CD14-positive monocyte (primary cell): ENCODE data around the gene CSF2RB. TPM values are rescaled to one million over a fixed set of nuclear protein-coding genes. Genes with fewer than 3 reads are reported as not detected.

Experiments used
- DNase-seq, 3 donors: peaks; one replicate each; pipeline ENCODE4 v3.0.0-alpha.2; 2011 to 2022
- H2AFZ ChIP-seq: 2 replicates; pipeline ENCODE4 v1.6.0; 2012; ENCODE audit warnings: mild to moderate bottlenecking, low read depth, low read length, inconsistent platforms; ENCODE audit not compliant: insufficient read depth, poor library complexity, severe bottlenecking
- H3K27ac ChIP-seq, 2 donors: 1 replicate in 1 of 2; 2 replicates in 1 of 2; pipeline ENCODE4 v1.5.1; 2012 to 2013; ENCODE audit warnings: low read length in 2 of 2, control low read depth in 1 of 2, inconsistent platforms in 1 of 2, low read depth in 1 of 2, mild to moderate bottlenecking in 1 of 2
- H3K27me3 ChIP-seq, 2 donors: one replicate each; pipeline versions ENCODE4 v1.6.0 to v1.6.1; 2011 to 2013; ENCODE audit warnings: low read length in 2 of 2; ENCODE audit not compliant: control insufficient read depth in 2 of 2, insufficient read depth in 2 of 2
- H3K36me3 ChIP-seq, 2 donors: replicated peaks in 1 of 2; 1 replicate in 1 of 2; 2 replicates in 1 of 2; pipeline versions ENCODE4 v1.5.1 to v1.6.1; 2012 to 2013; ENCODE audit warnings: low read length in 2 of 2, control low read depth in 1 of 2, inconsistent platforms in 1 of 2, mild to moderate bottlenecking in 1 of 2; ENCODE audit not compliant: insufficient read depth in 2 of 2, control insufficient read depth in 1 of 2
- H3K4me1 ChIP-seq, 2 donors: 1 replicate in 1 of 2; 2 replicates in 1 of 2; pipeline versions ENCODE4 v1.5.1 to v1.6.1; 2012 to 2013; ENCODE audit warnings: low read length in 2 of 2, control low read depth in 1 of 2, inconsistent platforms in 1 of 2, mild to moderate bottlenecking in 1 of 2, moderate library complexity in 1 of 2; ENCODE audit not compliant: insufficient read depth in 2 of 2, control insufficient read depth in 1 of 2
- H3K4me2 ChIP-seq: replicated peaks from 2 replicates; pipeline ENCODE3; 2012; ENCODE audit warnings: low read length, moderate library complexity, mild to moderate bottlenecking; ENCODE audit not compliant: poor library complexity, severe bottlenecking; ENCODE audit errors: extremely low read depth
- H3K4me3 ChIP-seq, 3 experiments: fragments of 200-600 bp in 1 of 3; sonication (generic) in 1 of 3; replicated peaks in 1 of 3; 1 replicate in 2 of 3; 2 replicates in 1 of 3; pipeline ENCODE4 v1.5.1; 2011 to 2013; ENCODE audit warnings: low read length in 3 of 3, mild to moderate bottlenecking in 3 of 3, control low read depth in 2 of 3, low read depth in 2 of 3, inconsistent platforms in 1 of 3, moderate library complexity in 1 of 3
- H3K79me2 ChIP-seq: 2 replicates; pipeline ENCODE4 v1.6.0; 2012; ENCODE audit warnings: mild to moderate bottlenecking, control low read depth, inconsistent platforms, low read length, moderate library complexity; ENCODE audit not compliant: insufficient read depth
- H3K9ac ChIP-seq: 2 replicates; pipeline ENCODE4 v1.6.0; 2017; ENCODE audit warnings: low read length, mild to moderate bottlenecking; ENCODE audit not compliant: insufficient read depth, poor library complexity, severe bottlenecking
- H3K9me3 ChIP-seq, 2 donors: replicated peaks in 1 of 2; 1 replicate in 1 of 2; 2 replicates in 1 of 2; pipeline versions ENCODE4 v1.5.1 to v1.6.1; 2012 to 2013; ENCODE audit warnings: low read length in 2 of 2, control low read depth in 1 of 2; ENCODE audit not compliant: control insufficient read depth in 1 of 2, insufficient read depth in 1 of 2
- H4K20me1 ChIP-seq: 2 replicates; pipeline ENCODE4 v1.6.0; 2012; ENCODE audit warnings: mild to moderate bottlenecking, low read length, control low read depth, moderate library complexity; ENCODE audit not compliant: insufficient read depth
- H3K27ac Mint-ChIP-seq, 7 donors: one replicate each; pipeline ENCODE4 v1.8.0; 2020; ENCODE audit warnings: mild to moderate bottlenecking in 7 of 7, mixed read lengths in 7 of 7, moderate library complexity in 6 of 7, inconsistent platforms in 2 of 7
- H3K27me3 Mint-ChIP-seq, 3 donors: one replicate each; pipeline ENCODE4 v1.8.0; 2021 to 2022; ENCODE audit warnings: low read depth in 3 of 3, mild to moderate bottlenecking in 3 of 3, mixed read lengths in 3 of 3, moderate library complexity in 3 of 3, inconsistent platforms in 1 of 3
- H3K36me3 Mint-ChIP-seq, 2 donors: one replicate each; pipeline ENCODE4 v1.8.0; 2020; ENCODE audit warnings: mixed read lengths in 2 of 2, inconsistent platforms in 1 of 2, mild to moderate bottlenecking in 1 of 2
- H3K4me1 Mint-ChIP-seq: one replicate; pipeline ENCODE4 v1.8.0; 2020; ENCODE audit warnings: mild to moderate bottlenecking, mixed read lengths
- H3K4me3 Mint-ChIP-seq, 2 donors: one replicate each; pipeline ENCODE4 v1.8.0; 2020; ENCODE audit warnings: mild to moderate bottlenecking in 2 of 2, mixed read lengths in 2 of 2, moderate library complexity in 1 of 2
- H3K9me3 Mint-ChIP-seq, 7 donors: one replicate each; pipeline ENCODE4 v1.8.0; 2020 to 2022; ENCODE audit warnings: mixed read lengths in 7 of 7, mild to moderate bottlenecking in 6 of 7, moderate library complexity in 6 of 7, inconsistent platforms in 2 of 7
- WGBS: methylation state at CpG from one replicate; pipeline ENCODE4 v1.1.5; 2013; ENCODE audit warnings: missing lambda C conversion rate; ENCODE audit not compliant: insufficient coverage; 5-methylcytosine and 5-hydroxymethylcytosine counted together
- intact Hi-C, 2 donors: fragments of 100-400 bp; cut with micrococcal nuclease; formaldehyde crosslinking; loops; one replicate each; pipeline versions ENCODE4 v1.15.0 to v1.15.1; 2023
- polyA plus RNA-seq, 3 donors: library from polyadenylated mRNA; depleted of rRNA in 1 of 3; unstranded in 2 of 3; stranded (reverse) in 1 of 3; fragments of 300-500 nt in 2 of 3; fragments of >200 nt in 1 of 3; fragmentation: Illumina TruSeq in 2 of 3; gene quantifications; 1 replicate in 2 of 3; 2 replicates in 1 of 3; pipeline ENCODE4 v1.2.3, GENCODE V29; 2012 to 2021
- TF ChIP-seq, protein P1 (sequence below): fragments of 200-600 bp; IDR thresholded peaks from one replicate; pipeline ENCODE4 v1.8.0; 2022; ENCODE audit warnings: antibody characterized with exemption, mild to moderate bottlenecking

CSF2RB gene
- polyA plus RNA-seq, 3 donors = 29.9 to 91.1 (median 52.7) TPM

- H3K27ac Mint-ChIP-seq = no peak overlapping the region
- H3K79me2 ChIP-seq = no peaks in the 10 kb centered on the region
- WGBS = no CpG with 5 or more reads among the region's 1 CpG
Measured at GRCh38 chr22:36891646-36892045, 21.8 kb upstream of the CSF2RB start.

DNA sequence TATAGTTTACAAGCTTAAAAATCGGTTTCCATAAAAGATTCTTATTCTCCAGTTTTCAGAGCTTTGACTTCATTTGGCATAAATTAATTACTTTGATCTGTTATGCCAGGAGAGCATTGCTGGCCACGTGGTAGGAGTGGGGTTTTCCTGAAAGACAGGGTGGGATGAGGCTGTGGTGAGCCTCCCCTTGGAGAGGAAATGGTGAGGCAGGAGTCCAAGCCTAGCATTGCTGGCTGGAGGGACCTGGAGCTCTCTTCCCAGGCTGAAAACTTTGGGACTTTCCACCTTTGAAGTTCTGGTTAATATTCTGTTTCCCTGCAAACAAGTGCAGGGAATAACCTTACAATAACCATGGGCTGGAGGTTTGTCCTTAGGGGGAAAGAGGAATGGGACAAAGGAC lies 21.1 kb upstream of the CSF2RB start:
- Histone ChIP-seq H3K4me2 (no peak overlapping the region), H2AFZ (no peak overlapping the region), H3K79me2 (no peaks in the 10 kb centered on the region), H3K4me3 (no peak overlapping the region), H3K27me3 (no peaks in the 10 kb centered on the region), H3K9me3 (peaks cover 0 to 5% of the 10 kb centered on the region in 2 donors), H3K36me3 (no peaks in the 10 kb centered on the region), H3K9ac (no peak overlapping the region), H3K27ac (no peak overlapping the region), H3K4me1 (peaks cover 3 to 4% of the 10 kb centered on the region in 2 donors), H4K20me1 (no peaks in the 10 kb centered on the region)
- H3K4me1 Mint-ChIP-seq = peaks cover 6% of the 10 kb centered on the region
- intact Hi-C loops = no loop called here
- 0% methylated on average over 1 of the region's 2 CpGs for WGBS
- H3K27ac Mint-ChIP-seq = no peak overlapping the region
- DNase-seq = no peak
- peaks cover 1 to 7% (median 3%) of the 10 kb centered on the region in 3 donors for H3K27me3 Mint-ChIP-seq
- no peak overlapping the region for H3K4me3 Mint-ChIP-seq
- peaks cover 0 to 6% of the 10 kb centered on the region in 2 donors for H3K36me3 Mint-ChIP-seq
- TF ChIP-seq, protein P1, sequence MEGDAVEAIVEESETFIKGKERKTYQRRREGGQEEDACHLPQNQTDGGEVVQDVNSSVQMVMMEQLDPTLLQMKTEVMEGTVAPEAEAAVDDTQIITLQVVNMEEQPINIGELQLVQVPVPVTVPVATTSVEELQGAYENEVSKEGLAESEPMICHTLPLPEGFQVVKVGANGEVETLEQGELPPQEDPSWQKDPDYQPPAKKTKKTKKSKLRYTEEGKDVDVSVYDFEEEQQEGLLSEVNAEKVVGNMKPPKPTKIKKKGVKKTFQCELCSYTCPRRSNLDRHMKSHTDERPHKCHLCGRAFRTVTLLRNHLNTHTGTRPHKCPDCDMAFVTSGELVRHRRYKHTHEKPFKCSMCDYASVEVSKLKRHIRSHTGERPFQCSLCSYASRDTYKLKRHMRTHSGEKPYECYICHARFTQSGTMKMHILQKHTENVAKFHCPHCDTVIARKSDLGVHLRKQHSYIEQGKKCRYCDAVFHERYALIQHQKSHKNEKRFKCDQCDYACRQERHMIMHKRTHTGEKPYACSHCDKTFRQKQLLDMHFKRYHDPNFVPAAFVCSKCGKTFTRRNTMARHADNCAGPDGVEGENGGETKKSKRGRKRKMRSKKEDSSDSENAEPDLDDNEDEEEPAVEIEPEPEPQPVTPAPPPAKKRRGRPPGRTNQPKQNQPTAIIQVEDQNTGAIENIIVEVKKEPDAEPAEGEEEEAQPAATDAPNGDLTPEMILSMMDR = no peak
- peaks cover 2 to 15% (median 9%) of the 10 kb centered on the region in 7 donors for H3K9me3 Mint-ChIP-seq

More at GRCh38 chr22:36891646-36892045, 21.8 kb upstream of the CSF2RB start:
- Mint-ChIP-seq H3K36me3 (peaks cover 0 to 6% of the 10 kb centered on the region in 2 donors), H3K9me3 (peaks cover 2 to 15% (median 9%) of the 10 kb centered on the region in 7 donors), H3K4me3 (no peak overlapping the region), H3K4me1 (peaks cover 6% of the 10 kb centered on the region), H3K27me3 (peaks cover 1 to 7% (median 2%) of the 10 kb centered on the region in 3 donors)
- H3K27ac ChIP-seq = no peak overlapping the region
- no peak overlapping the region for H2AFZ ChIP-seq
- intact Hi-C loops = no loop called here
- H3K36me3 ChIP-seq = no peaks in the 10 kb centered on the region
- no peak overlapping the region for H3K4me3 ChIP-seq
- no peaks in the 10 kb centered on the region for H4K20me1 ChIP-seq
- peaks cover 3 to 4% of the 10 kb centered on the region in 2 donors for H3K4me1 ChIP-seq
- TF ChIP-seq, protein P1 = no peak
- H3K4me2 ChIP-seq = no peak overlapping the region
- peaks cover 0 to 5% of the 10 kb centered on the region in 2 donors for H3K9me3 ChIP-seq
- H3K27me3 ChIP-seq = no peaks in the 10 kb centered on the region
- DNase-seq = no peak
- H3K9ac ChIP-seq = no peak overlapping the region
